Panc1 (cell line): ENCODE data around the gene MAML1. TPM values are rescaled to one million over a fixed set of nuclear protein-coding genes. Genes with fewer than 3 reads are reported as not detected.

Experiments
- ATAC-seq: fragments of 200-7000 bp; cut with Tn5 transposase; 2 replicates; pipeline ENCODE4 v1.9.1; 2020; ENCODE audit warnings: mild to moderate bottlenecking, moderate library complexity
- BruUV-seq: library from RNA; stranded (reverse); fragments of 400-500 nt; replicated peaks from 2 replicates; lab custom pipeline; 2021; lab: Mats Ljungman, UMichigan
- CTCF ChIA-PET: fragments of 300-600 bp; sonication (Branson Sonifier 250); formaldehyde crosslinking; loops from one replicate; lab custom pipeline; 2022; ENCODE audit warnings: antibody characterized with exemption; lab: Charles Lee
- POLR2A ChIA-PET: fragments of 300-600 bp; sonication (Branson Sonifier 250); formaldehyde crosslinking; loops from one replicate; lab custom pipeline; 2022; ENCODE audit warnings: antibody characterized with exemption; lab: Charles Lee
- DNase-seq: peaks from one replicate; pipeline ENCODE4 v3.0.0-alpha.2; 2010; ENCODE audit warnings: low read depth, low spot score
- H3K27ac ChIP-seq: 2 replicates; pipeline ENCODE4 v1.5.1; 2011; ENCODE audit warnings: mild to moderate bottlenecking, low read length, inconsistent platforms
- H3K27me3 ChIP-seq: fragments of 200-500 bp; sonication (Bioruptor generic); 2 replicates; pipeline ENCODE4 v1.6.0; 2014; ENCODE audit warnings: low read length, inconsistent platforms; ENCODE audit not compliant: control insufficient read depth, insufficient read depth
- H3K36me3 ChIP-seq: fragments of 200-500 bp; sonication (Bioruptor generic); 2 replicates; pipeline ENCODE4 v1.5.1; 2014; ENCODE audit warnings: inconsistent platforms, mild to moderate bottlenecking, low read length, moderate library complexity; ENCODE audit not compliant: control insufficient read depth, insufficient read depth
- H3K4me1 ChIP-seq: 2 replicates; pipeline ENCODE4 v1.5.1; 2011; ENCODE audit warnings: inconsistent platforms, mild to moderate bottlenecking, low read length, moderate library complexity; ENCODE audit not compliant: control insufficient read depth, insufficient read depth
- H3K4me3 ChIP-seq, 2 experiments: 2 replicates each; pipeline ENCODE4 v1.5.1; 2011 to 2012; ENCODE audit warnings: low read depth in 2 of 2, low read length in 2 of 2, mild to moderate bottlenecking in 2 of 2, inconsistent platforms in 1 of 2, moderate library complexity in 1 of 2
- H3K9me3 ChIP-seq: fragments of 200-500 bp; sonication (Bioruptor generic); 2 replicates; pipeline ENCODE4 v1.5.1; 2014; ENCODE audit warnings: low read depth, mild to moderate bottlenecking, inconsistent platforms, low read length, moderate library complexity; ENCODE audit not compliant: control insufficient read depth, insufficient read depth
- POLR2AphosphoS5 ChIP-seq: IDR thresholded peaks from 2 replicates; pipeline ENCODE4 v1.6.1; 2012; ENCODE audit warnings: mild to moderate bottlenecking, low read depth, low read length, moderate library complexity
- SIN3A ChIP-seq: IDR thresholded peaks from 2 replicates; pipeline ENCODE4 v1.6.1; 2012; ENCODE audit warnings: low read depth, mild to moderate bottlenecking, low read length, moderate library complexity, borderline replicate concordance; ENCODE audit not compliant: insufficient read depth
- TCF7L2 ChIP-seq: IDR thresholded peaks from 2 replicates; pipeline ENCODE4 v1.6.1; 2011; ENCODE audit warnings: mild to moderate bottlenecking, low read depth, low read length, inconsistent platforms
- in situ Hi-C: cut with HindIII; loops from 2 replicates; pipeline ENCODE4 v1.10.0; 2016; ENCODE audit warnings: low sequenced_read_pairs, low pct_unique_long_range_greater_than_20kb
- intact Hi-C: fragments of 100-400 bp; cut with micrococcal nuclease; formaldehyde crosslinking; loops from one replicate; pipeline ENCODE4 v1.10.0; 2022; ENCODE audit not compliant: unreplicated experiment
- total RNA-seq: library from RNA; stranded (reverse); gene quantifications from one replicate; pipeline ENCODE4 v1.2.1, GENCODE V29; 2021; ENCODE audit not compliant: unreplicated experiment
- TF ChIP-seq, protein P1 (sequence below): fragments of 450-650 bp; IDR thresholded peaks from 2 replicates; pipeline ENCODE4 v1.5.1; 2017; ENCODE audit warnings: mild to moderate bottlenecking
- TF ChIP-seq, protein P2 (sequence below), 2 experiments: IDR thresholded peaks; 2 replicates each; pipeline ENCODE4 v1.6.1; 2011 to 2012; ENCODE audit warnings: low read depth in 2 of 2, control low read depth in 1 of 2, low read length in 1 of 2, mild to moderate bottlenecking in 1 of 2, moderate library complexity in 1 of 2; ENCODE audit not compliant: insufficient read depth in 1 of 2

Gene MAML1
- total RNA-seq, 1 experiment from 2014 or later: 31.3 TPM

DNA sequence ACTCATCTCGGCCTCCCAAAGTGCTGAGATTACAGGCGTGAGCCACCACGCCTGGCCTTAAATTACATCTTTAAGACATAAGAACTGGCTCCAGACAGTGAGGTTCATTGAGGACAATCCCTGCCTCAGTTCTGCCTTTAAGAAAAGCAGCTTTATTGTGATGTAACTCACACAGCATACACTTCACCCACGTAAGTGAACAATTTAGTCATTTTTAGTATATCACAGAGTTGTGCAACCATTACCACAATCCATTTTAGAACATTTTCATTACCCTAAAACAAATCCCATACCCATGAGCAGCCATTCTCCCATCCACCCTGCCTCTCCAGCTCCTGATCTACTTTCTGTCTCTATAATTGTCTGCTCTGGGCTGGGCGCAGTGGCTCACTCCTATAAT, 37.2 kb downstream of the MAML1 start:
- CTCF ChIA-PET: interaction anchor here (0.6 to 0.9 kb wide), 2 partner anchors 21 to 24 kb away, joined by 10 read pairs; no protein-coding TSS in a partner anchor
- no peak for TF ChIP-seq POLR2AphosphoS5
- Histone ChIP-seq H3K36me3 (peaks cover 8% of the 10 kb centered on the region), H3K27me3 (no peaks in the 10 kb centered on the region), H3K4me1 (peaks cover 10% of the 10 kb centered on the region), H3K9me3 (no peaks in the 10 kb centered on the region), H3K27ac (no peak overlapping the region), H3K4me3 (no peak overlapping the region)
- intact Hi-C loops (no loop called here), in situ Hi-C loops (no loop called here)
- DNase-seq (no peak), ATAC-seq (no peak)
- POLR2A ChIA-PET: interaction anchor here (0.7 kb wide), 1 partner anchor 37 kb away, joined by 6 read pairs; the partner anchor contains the start of gene MAML1
- no TSS peak for BruUV-seq

DNA sequence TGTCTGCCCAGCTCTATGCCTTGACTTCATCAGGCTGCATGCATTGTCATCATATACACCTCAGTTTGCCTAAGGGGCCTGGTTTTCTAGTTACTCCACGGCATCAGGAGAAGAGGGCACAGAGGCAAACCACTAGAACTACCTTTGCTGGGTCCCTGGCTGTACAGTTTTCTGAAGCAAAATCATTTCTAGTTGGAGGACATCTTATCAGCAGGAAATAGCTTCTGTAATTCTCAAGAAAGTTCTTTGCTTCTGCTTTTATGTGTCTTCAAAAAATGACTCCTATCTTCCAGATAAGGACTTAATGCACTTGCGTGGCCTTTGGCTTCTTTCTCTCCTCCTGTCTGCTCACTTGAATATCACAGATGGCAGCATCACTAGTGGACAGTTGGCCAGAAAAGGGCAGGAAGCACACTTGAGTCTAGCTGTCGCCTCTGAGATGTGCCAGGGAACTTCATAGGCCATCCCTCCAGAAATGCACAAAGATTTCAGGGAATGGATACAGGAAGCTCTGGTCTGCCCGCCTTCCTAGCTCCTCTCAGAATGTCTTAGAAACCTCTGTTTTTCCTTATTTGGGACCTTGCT, 38.8 kb downstream of the MAML1 start:
- CTCF ChIA-PET: interaction anchor here (1.3 kb wide), 1 partner anchor 8 kb away, joined by 3 read pairs; no protein-coding TSS in a partner anchor
- TF ChIP-seq, protein P1, sequence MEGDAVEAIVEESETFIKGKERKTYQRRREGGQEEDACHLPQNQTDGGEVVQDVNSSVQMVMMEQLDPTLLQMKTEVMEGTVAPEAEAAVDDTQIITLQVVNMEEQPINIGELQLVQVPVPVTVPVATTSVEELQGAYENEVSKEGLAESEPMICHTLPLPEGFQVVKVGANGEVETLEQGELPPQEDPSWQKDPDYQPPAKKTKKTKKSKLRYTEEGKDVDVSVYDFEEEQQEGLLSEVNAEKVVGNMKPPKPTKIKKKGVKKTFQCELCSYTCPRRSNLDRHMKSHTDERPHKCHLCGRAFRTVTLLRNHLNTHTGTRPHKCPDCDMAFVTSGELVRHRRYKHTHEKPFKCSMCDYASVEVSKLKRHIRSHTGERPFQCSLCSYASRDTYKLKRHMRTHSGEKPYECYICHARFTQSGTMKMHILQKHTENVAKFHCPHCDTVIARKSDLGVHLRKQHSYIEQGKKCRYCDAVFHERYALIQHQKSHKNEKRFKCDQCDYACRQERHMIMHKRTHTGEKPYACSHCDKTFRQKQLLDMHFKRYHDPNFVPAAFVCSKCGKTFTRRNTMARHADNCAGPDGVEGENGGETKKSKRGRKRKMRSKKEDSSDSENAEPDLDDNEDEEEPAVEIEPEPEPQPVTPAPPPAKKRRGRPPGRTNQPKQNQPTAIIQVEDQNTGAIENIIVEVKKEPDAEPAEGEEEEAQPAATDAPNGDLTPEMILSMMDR: no peak
- no peak for TF ChIP-seq TCF7L2
- TF ChIP-seq, protein P2, sequence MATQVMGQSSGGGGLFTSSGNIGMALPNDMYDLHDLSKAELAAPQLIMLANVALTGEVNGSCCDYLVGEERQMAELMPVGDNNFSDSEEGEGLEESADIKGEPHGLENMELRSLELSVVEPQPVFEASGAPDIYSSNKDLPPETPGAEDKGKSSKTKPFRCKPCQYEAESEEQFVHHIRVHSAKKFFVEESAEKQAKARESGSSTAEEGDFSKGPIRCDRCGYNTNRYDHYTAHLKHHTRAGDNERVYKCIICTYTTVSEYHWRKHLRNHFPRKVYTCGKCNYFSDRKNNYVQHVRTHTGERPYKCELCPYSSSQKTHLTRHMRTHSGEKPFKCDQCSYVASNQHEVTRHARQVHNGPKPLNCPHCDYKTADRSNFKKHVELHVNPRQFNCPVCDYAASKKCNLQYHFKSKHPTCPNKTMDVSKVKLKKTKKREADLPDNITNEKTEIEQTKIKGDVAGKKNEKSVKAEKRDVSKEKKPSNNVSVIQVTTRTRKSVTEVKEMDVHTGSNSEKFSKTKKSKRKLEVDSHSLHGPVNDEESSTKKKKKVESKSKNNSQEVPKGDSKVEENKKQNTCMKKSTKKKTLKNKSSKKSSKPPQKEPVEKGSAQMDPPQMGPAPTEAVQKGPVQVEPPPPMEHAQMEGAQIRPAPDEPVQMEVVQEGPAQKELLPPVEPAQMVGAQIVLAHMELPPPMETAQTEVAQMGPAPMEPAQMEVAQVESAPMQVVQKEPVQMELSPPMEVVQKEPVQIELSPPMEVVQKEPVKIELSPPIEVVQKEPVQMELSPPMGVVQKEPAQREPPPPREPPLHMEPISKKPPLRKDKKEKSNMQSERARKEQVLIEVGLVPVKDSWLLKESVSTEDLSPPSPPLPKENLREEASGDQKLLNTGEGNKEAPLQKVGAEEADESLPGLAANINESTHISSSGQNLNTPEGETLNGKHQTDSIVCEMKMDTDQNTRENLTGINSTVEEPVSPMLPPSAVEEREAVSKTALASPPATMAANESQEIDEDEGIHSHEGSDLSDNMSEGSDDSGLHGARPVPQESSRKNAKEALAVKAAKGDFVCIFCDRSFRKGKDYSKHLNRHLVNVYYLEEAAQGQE (IDR thresholded peaks at IDR 0.05; ENCODE audit: insufficient read depth in 1 of 2, low read depth in 2 of 2, low read length in 1 of 2): no peak
- no peak for TF ChIP-seq POLR2AphosphoS5
- TF ChIP-seq SIN3A: no peak
- no peaks in the 10 kb centered on the region for H3K9me3 ChIP-seq
- H3K27me3 ChIP-seq: no peaks in the 10 kb centered on the region
- in situ Hi-C loops: no loop called here
- no peak for DNase-seq
- POLR2A ChIA-PET: interaction anchor here (0.6 kb wide), 2 partner anchors 14 to 24 kb away, joined by 5 to 15 read pairs; no protein-coding TSS in a partner anchor
- intact Hi-C loops: no loop called here
- no peak overlapping the region for H3K4me3 ChIP-seq
- no peak overlapping the region for H3K27ac ChIP-seq
- H3K36me3 ChIP-seq: peaks cover 8% of the 10 kb centered on the region
- no peak for ATAC-seq
- BruUV-seq: no TSS peak
- H3K4me1 ChIP-seq: no peaks in the 10 kb centered on the region

DNA sequence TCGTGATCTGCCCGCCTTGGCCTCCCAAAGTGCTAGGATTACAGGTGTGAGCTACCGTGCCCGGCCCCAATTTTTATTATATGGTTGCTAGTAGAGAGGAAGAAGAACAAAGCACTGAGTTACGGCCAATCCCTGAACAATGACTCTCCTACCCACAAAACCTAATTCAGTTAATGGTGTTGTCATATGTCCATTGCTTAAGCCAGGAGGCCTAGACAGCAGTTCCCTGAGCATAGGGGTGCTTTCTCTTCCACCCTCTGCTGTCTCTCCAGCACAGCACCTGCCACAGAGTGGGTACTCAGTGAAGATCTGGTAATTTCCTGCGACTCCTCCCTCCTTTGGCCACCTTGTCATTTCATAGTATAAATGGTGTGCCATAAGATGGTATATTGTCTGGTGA, 39.7 kb downstream of the MAML1 start:
- no peak overlapping the region for H3K4me3 ChIP-seq
- TF ChIP-seq TCF7L2: no peak
- TF ChIP-seq POLR2AphosphoS5: no peak
- TF ChIP-seq SIN3A: no peak
- TF ChIP-seq, protein P1: no peak
- TF ChIP-seq, protein P2 (IDR thresholded peaks at IDR 0.05; ENCODE audit: insufficient read depth in 1 of 2, low read depth in 2 of 2, low read length in 1 of 2): no peak
- no peaks in the 10 kb centered on the region for H3K4me1 ChIP-seq
- no peak overlapping the region for H3K27ac ChIP-seq
- no peak for ATAC-seq
- peaks cover 5% of the 10 kb centered on the region for H3K36me3 ChIP-seq
- ChIA-PET CTCF (no interaction called here), POLR2A (no interaction called here)
- BruUV-seq: no TSS peak
- DNase-seq: no peak
- no peaks in the 10 kb centered on the region for H3K27me3 ChIP-seq
- no peaks in the 10 kb centered on the region for H3K9me3 ChIP-seq
- intact Hi-C loops (no loop called here), in situ Hi-C loops (no loop called here)
